ENCODE data around the gene SENP5. TPM values are rescaled to one million over a fixed set of nuclear protein-coding genes. Genes with fewer than 3 reads are reported as not detected.
"Not testable (repeated sequence)": the region's sequence is repeated elsewhere in the genome, so short reads cannot be mapped to it uniquely, and the experiment has no call there.

Gene SENP5
- polyA plus RNA-seq, 1 experiment, result 18.3 TPM

DNA sequence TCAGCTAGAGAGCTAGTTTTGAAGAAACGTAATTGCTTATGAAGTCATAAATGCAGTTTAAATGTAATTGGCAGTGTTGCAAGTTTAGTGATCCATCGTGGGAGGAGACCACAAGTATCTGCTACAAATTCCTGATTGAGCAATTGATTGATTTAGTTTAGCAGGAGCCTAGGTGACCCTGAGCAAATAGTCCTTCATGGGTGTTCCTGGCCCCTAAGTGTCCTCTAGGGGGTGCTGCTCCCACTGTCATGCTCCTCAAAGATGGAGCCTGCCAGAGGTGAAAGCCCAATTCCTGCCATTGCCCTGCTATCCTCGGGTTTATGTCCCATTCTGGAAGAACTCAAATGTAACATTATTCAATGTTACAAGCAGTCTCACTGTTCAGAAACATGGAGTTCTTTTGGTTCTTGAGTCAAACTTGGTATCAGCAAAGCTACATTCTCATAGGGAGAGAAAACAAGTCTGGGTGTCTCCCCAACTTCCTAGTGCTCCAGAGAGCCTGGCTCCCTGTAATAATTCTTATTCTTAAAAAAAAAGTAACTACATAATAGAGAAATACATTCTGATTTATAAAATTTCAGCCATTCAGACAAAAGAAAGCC is 29.8 kb upstream of the SENP5 start:
- TF ChIP-seq, protein P1, sequence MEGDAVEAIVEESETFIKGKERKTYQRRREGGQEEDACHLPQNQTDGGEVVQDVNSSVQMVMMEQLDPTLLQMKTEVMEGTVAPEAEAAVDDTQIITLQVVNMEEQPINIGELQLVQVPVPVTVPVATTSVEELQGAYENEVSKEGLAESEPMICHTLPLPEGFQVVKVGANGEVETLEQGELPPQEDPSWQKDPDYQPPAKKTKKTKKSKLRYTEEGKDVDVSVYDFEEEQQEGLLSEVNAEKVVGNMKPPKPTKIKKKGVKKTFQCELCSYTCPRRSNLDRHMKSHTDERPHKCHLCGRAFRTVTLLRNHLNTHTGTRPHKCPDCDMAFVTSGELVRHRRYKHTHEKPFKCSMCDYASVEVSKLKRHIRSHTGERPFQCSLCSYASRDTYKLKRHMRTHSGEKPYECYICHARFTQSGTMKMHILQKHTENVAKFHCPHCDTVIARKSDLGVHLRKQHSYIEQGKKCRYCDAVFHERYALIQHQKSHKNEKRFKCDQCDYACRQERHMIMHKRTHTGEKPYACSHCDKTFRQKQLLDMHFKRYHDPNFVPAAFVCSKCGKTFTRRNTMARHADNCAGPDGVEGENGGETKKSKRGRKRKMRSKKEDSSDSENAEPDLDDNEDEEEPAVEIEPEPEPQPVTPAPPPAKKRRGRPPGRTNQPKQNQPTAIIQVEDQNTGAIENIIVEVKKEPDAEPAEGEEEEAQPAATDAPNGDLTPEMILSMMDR (IDR thresholded peaks at IDR 0.05; ENCODE audit: low read depth, low read length), result peak; percentile 84
- peak; percentile 24 for DNase-seq (ENCODE audit: low read depth, low spot score)
- H3K27ac ChIP-seq (ENCODE audit: low read depth, low read length), result no peak overlapping the region
- POLR2A ChIA-PET, result no interaction called here
- no peak overlapping the region for H3K4me3 ChIP-seq (ENCODE audit: low read depth, low read length)
- H3K9me3 ChIP-seq (ENCODE audit: control insufficient read depth, insufficient read depth, low read length), result no peaks in the 10 kb centered on the region
- H3K27me3 ChIP-seq (ENCODE audit: control insufficient read depth, insufficient read depth, low read length), result no peaks in the 10 kb centered on the region
- CTCF ChIA-PET, result interaction anchor here (0.7 to 1.2 kb wide), 5 partner anchors 10 to 133 kb away, joined by 3 to 5 read pairs (median 4); no protein-coding TSS in a partner anchor

GRCh38 chr3:196839351-196839750 is 28.4 kb upstream of the SENP5 start:
- H3K27ac ChIP-seq (ENCODE audit: low read depth, low read length); DNase-seq (ENCODE audit: low read depth, low spot score); POLR2A ChIA-PET; H3K9me3 ChIP-seq (ENCODE audit: control insufficient read depth, insufficient read depth, low read length); CTCF ChIA-PET; H3K4me3 ChIP-seq (ENCODE audit: low read depth, low read length); H3K27me3 ChIP-seq (ENCODE audit: control insufficient read depth, insufficient read depth, low read length): not testable (repeated sequence)

DNA sequence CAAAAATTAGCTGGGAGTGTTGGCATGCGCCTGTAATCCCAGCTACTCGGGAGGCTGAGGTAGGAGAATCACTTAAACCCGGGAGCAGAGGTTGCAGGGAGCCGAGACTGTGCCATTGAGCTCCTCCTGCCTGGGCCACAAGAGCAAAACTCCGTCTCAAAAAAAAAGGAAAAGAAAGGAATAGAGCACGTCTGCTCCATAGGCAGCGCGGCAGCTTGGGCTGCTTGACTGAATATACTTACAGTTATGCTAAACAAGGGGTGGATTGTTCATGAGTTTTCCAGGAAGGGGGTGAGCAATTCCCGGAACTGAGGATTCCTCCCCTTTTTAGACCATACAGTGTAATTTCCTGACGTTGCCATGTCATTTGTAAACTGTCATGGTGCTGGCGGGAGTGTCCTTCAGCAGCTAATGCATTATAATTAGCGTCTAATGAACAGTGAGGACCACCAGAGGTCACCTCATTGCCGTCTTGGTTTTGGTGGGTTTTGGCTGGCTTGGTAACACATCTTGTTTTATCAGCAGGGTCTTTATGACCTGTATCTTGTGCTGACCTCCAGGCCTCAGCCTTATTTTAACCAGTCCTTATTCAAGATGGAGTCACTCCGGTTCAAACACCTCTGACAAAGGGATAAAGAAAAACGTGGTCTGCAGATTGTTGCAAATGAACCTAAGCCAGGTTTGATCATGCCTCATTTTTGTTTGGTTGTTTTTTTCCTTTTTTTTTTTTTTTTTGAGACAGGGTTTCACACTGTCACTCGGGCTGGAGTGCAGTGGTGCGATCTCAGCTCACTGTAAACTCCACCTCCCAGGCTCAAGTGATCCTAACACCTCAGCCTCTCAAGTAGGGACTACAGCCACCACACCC is 24.9 kb upstream of the SENP5 start:
- Histone ChIP-seq H3K4me3 (ENCODE audit: low read depth, low read length) (no peak overlapping the region), H3K27ac (ENCODE audit: low read depth, low read length) (no peak overlapping the region), H3K9me3 (ENCODE audit: control insufficient read depth, insufficient read depth, low read length) (no peaks in the 10 kb centered on the region), H3K27me3 (ENCODE audit: control insufficient read depth, insufficient read depth, low read length) (no peaks in the 10 kb centered on the region)
- ChIA-PET CTCF (no interaction called here), POLR2A (no interaction called here)
- DNase-seq (ENCODE audit: low read depth, low spot score), result no peak
- TF ChIP-seq, protein P1 (IDR thresholded peaks at IDR 0.05; ENCODE audit: low read depth, low read length), result no peak

DNA sequence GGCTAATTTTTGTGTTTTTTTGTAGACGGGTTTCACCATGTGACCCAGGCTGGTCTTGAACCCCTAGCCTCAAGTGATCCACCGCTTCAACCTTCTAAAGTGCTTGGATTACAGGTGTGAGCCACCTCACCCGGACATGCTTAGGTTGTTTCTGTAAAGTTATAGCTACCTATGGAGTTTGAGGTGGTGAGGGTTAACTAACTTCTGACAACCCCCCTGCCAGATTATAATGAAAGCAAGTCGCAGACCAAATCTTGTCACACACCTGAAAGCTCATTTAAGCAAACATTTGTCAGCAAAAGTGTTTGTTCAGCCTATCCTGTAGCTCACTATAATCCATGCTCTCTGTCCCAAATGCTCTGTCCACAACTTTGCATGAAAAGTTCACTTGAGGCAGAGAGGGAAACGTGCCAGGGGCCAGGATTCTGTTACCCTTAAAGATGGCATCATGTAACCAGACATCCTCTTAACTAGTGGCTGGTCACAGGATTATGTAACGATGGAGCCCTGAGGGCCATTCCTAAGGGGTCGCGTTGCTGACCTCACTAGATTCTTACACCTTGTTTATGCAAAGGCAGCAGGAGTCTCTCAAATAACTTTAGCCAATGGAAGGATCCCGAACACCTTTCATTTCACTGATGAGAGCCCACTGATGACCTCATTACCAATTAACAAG is 24.1 kb upstream of the SENP5 start:
- H3K4me3 ChIP-seq (ENCODE audit: low read depth, low read length), result no peak overlapping the region
- H3K27ac ChIP-seq (ENCODE audit: low read depth, low read length), result no peak overlapping the region
- 0 out of 2 replicates have a peak, but pooled peaks cover under 1% of the 10 kb centered on the region for H3K9me3 ChIP-seq (ENCODE audit: control insufficient read depth, insufficient read depth, low read length)
- POLR2A ChIA-PET, result no interaction called here
- DNase-seq (ENCODE audit: low read depth, low spot score), result no peak
- H3K27me3 ChIP-seq (ENCODE audit: control insufficient read depth, insufficient read depth, low read length), result no peaks in the 10 kb centered on the region
- TF ChIP-seq, protein P1 (IDR thresholded peaks at IDR 0.05; ENCODE audit: low read depth, low read length), result no peak
- CTCF ChIA-PET, result no interaction called here

DNA sequence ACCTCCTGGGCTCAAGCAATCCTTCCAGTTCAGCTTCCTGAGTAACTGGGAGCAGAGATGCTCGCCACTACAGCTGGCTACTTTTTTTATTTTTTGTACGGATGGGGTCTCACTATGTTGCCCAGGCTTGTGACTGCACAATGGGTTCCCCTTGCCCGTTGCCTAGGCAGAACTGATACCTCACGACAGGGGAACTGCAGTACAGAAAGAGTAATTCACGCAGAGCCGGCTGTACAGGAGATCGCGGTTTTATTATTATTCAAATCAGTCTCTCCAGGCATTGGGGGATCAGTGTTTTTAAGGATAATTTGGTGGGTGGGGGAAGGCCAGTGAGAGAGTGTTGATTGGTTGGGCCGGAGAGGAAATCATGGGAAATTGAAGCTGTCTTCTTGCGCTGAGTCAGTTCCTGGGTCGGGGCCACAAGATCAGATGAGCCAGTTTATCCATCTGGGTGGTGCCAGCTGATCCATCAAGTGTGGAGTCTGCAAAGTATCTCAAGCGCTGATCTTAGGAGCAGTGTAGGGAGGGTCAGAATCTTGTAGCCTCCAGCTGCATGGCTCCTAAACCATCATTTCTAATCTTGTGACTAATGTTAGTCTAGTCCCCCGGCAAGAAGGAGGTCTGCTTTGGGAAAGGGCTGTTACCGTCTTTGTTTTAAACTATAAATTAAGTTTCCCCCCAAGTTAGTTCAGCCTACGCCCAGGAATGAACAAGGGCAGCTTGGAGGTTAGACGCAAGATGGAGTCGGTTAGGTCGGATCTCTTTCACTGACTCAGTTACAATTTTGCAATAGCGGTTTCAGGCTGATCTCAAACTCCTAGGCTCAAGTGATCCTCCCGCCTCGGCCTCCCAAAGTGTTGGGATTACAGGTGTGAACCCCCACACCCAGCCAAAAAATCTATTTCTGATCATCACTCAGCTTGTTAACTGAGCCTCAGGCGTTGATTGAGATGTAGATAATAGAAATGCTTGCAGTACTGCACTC is 23.2 kb upstream of the SENP5 start:
- CTCF ChIA-PET; H3K4me3 ChIP-seq (ENCODE audit: low read depth, low read length); H3K27ac ChIP-seq (ENCODE audit: low read depth, low read length); DNase-seq (ENCODE audit: low read depth, low spot score); H3K27me3 ChIP-seq (ENCODE audit: control insufficient read depth, insufficient read depth, low read length); H3K9me3 ChIP-seq (ENCODE audit: control insufficient read depth, insufficient read depth, low read length): not testable (repeated sequence)
- POLR2A ChIA-PET, result interaction anchor here (0.7 kb wide), 1 partner anchor 168 kb away, joined by 7 read pairs; no protein-coding TSS in a partner anchor

GRCh38 chr3:196848375-196848774 is 19.3 kb upstream of the SENP5 start:
- H3K27me3 ChIP-seq (ENCODE audit: control insufficient read depth, insufficient read depth, low read length); H3K27ac ChIP-seq (ENCODE audit: low read depth, low read length); H3K9me3 ChIP-seq (ENCODE audit: control insufficient read depth, insufficient read depth, low read length); H3K4me3 ChIP-seq (ENCODE audit: low read depth, low read length); POLR2A ChIA-PET; DNase-seq (ENCODE audit: low read depth, low spot score): not testable (repeated sequence)
- CTCF ChIA-PET, result interaction anchor here (1.4 kb wide), 1 partner anchor 11 kb away, joined by 4 read pairs; no protein-coding TSS in a partner anchor

Data from AG04450 (cell line).